GM19455 (cell line): Measurements from ENCODE around the gene PPP1R14B.

ENCODE experiments used
- ATAC-seq: cut with Tn5 transposase; IDR thresholded peaks from one replicate; pipeline ENCODE4 v1.9.1; 2021; ENCODE audit not compliant: unreplicated experiment

PPP1R14B gene

DNA sequence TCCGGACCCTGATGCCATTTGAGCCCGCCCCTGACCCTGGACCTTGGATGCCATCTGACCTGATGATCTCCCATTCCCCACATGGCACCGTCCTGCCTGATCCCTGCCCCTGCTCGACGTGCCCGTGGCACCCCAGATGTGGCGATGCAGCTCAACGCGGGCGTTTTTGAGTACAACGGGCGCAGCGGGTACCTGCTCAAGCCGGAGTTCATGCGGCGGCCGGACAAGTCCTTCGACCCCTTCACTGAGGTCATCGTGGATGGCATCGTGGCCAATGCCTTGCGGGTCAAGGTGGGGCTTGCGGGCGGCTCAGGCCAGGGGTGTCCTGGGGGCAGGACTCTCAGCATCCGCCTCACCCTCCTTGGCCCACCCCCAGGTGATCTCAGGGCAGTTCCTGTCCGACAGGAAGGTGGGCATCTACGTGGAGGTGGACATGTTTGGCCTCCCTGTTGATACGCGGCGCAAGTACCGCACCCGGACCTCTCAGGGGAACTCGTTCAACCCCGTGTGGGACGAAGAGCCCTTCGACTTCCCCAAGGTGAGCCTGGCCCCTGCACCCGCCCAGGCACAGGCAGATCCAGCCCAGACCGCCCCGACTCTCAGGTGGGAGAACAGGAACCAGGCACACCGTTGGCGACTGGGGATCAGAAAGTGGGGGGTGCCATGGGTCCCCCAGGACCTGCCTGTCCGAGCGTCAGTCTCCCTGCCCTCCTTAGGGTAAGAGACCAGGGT, 15.7 kb upstream of the PPP1R14B start:
- ATAC-seq, result no peak

- no peak for ATAC-seq
These were observed 14.9 kb upstream of the PPP1R14B start for GRCh38 chr11:64261556-64262080.

- ATAC-seq, result no peak
These were observed 13.5 kb upstream of the PPP1R14B start for GRCh38 chr11:64260147-64260708.

DNA sequence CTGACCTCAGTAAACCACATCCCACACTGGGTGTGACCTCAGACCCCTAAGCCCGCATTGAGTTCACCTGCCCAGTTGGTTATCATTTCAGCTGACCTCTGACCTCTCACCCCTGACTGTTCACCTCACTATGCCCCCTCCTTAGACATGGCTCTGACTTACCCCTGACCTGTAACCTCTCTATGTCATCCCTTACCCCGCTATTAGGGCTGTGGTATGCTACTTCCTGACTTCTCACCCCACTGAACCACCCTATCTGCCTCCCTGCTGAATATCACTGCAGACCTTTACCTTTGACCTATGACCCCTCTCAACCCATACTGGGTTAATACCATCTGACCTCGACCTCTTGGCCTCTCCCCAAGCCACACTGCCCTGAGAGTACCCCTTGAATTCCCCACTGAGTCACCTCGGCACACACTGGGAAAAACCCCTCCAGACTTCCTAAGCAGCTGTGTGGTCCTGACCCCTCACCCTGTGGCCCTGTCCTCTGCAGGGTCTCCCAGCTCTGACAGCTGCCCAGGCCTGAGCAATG, 12.9 kb upstream of the PPP1R14B start:
- ATAC-seq, result no peak

DNA sequence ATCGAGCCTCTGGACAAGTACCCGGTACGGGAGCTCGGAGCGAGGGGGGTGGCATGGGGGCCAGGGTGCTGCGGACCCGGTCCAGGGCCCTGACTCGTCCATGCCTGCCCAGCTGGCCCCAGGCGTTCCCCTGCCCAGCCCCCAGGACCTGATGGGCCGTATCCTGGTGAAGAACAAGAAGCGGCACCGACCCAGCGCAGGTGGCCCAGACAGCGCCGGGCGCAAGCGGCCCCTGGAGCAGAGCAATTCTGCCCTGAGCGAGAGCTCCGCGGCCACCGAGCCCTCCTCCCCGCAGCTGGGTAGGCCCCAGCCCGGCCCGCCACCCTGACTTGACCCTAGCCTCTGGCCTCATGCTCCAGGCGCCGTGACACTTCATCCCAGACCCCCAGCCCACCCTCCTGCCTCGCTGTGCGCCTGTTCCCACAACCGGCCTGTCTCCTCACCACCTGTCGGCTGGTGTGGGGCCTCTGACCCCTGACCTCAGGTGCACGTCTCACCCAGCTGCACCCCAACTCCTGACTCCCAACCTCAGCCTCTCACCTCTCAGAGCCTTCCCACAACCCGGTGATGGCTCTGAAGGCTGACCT, 12.3 kb upstream of the PPP1R14B start:
- no peak for ATAC-seq

- no peak for ATAC-seq
These were observed 11.6 kb upstream of the PPP1R14B start for GRCh38 chr11:64258356-64258755.

DNA sequence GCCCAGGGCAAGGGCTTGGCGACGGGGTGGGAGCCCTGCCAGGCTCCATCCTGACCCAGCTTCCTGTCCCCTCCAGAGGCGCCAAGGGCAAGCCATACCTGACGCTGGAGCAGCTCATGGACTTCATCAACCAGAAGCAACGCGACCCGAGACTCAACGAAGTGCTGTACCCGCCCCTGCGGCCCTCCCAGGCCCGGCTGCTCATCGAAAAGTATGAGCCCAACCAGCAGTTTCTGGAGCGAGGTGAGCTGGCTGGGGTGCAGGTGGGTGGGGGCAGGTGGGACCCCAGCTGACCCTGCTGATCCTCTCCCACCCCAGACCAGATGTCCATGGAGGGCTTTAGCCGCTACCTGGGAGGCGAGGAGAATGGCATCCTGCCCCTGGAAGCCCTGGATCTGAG, 9.6 kb upstream of the PPP1R14B start:
- ATAC-seq, result no peak

DNA sequence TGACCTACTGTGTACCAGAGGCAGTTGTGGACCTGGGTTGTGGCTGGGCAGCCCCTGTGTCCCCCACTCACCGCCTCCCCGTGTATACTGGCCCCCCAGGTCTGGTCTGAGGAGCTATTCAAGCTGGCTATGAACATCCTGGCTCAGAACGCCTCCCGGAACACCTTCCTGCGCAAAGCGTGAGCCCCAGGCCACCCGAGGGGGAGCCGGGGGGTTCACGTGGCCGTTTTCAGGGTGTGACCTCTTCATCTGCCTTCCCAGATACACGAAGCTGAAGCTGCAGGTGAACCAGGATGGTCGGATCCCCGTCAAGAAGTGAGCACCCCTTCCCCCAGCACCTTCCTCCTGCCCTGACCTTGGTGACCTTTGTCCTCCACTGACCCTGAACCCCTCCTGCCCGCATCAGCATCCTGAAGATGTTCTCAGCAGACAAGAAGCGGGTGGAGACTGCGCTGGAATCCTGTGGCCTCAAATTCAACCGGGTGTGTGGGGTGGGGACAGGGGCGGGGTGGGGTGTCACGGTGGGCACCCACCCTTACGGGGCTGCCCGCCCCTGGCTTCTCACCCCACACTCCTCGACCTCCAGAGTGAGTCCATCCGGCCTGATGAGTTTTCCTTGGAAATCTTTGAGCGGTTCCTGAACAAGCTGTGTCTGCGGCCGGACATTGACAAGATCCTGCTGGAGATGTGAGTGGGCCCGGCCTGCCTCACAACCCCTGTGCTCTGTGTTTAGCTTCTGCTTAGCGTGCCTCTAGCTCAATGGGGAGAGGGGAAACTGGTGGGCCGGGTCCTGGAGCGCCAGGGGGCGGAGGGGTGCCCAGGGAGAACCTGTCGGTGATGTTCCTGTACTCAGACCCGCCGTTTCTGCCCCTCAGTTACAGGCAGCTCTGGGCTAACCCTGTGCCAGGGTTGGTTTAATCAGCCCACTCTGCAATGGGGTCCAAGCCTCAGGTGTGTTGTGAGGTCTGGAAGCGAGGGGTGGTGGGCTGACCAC, 8.7 kb upstream of the PPP1R14B start:
- ATAC-seq, result no peak

- ATAC-seq, result no peak
These were observed 7.6 kb upstream of the PPP1R14B start for GRCh38 chr11:64254326-64254725.

DNA sequence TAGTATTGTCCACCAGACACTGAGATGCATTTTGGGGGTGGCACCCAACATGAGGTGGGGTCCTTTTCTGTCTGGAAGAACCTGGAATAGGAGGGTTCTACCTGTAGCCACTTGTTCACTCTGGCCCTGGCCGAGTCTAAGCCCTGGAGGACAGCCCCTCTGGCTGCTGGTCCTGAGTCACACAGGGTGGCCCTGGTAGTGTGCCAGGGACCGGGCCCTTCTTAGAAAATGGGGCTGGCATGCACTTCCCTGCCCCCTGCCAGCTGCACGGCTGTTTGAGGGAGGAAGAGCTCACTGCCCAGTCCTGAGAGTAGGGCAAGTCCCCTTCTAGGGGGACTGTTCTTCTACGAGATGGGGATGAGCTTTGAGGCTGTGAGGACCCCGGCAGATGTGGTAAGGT, 6.7 kb upstream of the PPP1R14B start:
- ATAC-seq, result no peak

DNA sequence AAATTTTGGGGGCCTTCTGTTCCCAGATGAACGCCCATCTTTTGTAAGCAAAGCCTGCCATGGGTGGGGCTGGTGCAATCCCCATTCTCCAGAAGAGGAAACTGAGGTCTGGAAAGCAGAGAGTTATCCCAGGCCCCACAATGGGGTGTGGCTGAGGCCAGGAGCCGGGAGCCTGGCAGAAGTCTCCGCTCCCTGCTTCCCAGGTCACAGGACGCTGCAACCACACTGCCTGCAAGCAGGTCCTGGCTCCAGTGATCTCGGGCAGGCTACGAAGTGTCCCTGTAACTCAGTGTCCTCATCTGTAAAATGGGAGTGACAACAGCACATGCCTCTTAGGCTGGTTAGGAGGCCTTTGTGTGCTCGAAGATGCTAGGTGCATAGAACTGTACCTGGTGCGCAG, 6.3 kb upstream of the PPP1R14B start:
- no peak for ATAC-seq

DNA sequence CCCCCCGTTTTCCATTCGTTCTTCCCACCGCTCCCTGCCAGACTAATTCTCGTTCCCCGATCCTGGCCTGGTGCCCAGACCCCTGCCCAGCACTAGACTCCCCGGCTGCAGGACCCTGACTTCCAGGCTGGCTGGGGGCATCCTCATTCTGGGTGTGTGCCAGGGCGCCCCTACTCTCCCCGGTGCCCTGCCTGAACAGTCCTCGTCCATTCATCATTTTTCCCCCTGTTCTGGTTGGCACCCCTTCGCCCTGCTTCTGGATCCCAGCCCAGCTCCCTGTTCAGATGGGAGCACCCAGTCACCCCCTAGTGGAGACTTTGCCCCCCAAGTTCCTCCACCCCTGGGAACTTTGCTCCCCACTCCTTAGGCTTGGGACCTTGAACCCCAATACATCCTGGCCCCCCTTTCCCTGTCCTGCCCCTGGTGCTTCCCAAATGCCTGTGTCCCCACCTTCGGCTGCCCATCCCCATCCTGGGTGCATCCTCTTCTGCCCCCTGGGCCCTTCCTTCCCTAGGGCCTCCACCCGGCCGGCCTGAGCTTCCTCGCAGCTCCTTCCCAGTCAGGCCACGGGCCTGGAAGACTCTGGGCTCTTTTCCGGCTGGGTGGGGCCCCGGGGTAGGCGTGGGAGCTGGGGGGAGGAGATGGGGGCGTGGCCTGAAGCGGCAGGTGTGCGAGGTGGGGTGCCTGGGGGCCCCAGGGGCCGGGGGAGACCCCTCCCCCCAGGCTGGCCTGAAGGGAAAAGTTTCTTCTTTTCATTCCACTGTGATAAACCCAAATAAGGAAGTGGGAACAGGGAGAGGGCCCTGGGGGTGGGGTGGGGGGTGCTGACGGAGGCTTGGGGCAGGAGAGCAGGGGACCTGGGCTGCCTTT, 5.5 kb upstream of the PPP1R14B start:
- ATAC-seq, result no peak

GRCh38 chr11:64251753-64252002, 4.9 kb upstream of the PPP1R14B start:
- no peak for ATAC-seq

DNA sequence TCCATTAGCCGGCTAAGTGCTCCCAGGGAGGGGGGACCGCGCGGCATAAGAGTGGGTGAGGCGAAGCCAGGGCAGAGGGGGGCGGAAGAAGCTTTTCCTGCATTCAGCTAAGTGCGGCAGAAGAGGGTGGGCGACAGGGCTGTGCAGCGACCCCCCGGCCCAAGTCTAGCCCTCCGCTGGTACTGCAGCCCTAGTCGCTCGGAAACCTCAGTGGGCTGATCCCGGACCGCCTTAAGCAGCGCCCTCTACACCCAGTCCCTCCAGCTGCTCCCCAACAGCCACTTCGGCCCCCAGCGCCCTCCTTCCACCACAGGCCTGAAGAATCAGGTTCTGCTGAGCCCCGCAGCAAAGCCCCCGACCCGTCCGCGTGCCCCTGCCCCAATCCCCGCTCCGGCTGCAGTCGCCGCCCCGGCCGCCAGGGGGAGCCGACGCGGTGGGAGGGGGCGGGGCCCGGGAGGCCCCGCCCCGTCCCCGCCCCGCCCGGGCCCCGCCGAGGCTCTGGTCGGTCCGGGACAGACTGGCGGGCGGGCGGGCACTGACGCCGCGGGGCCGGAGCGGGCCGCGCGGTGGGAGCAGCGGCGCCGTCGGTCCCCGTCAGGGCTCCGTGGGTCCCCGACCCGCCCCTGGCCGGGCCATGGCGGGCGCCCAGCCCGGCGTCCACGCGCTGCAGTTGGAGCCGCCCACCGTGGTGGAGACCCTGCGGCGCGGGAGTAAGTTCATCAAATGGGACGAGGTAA, 4.4 kb upstream of the PPP1R14B start, which contains the start of gene PLCB3:
Gene PLCB3, plus strand, starts transcription at position 515 of the 737 bp plus-strand sequence. Its CDS starts 120 bp downstream, at position 635.
- no peak for ATAC-seq

DNA sequence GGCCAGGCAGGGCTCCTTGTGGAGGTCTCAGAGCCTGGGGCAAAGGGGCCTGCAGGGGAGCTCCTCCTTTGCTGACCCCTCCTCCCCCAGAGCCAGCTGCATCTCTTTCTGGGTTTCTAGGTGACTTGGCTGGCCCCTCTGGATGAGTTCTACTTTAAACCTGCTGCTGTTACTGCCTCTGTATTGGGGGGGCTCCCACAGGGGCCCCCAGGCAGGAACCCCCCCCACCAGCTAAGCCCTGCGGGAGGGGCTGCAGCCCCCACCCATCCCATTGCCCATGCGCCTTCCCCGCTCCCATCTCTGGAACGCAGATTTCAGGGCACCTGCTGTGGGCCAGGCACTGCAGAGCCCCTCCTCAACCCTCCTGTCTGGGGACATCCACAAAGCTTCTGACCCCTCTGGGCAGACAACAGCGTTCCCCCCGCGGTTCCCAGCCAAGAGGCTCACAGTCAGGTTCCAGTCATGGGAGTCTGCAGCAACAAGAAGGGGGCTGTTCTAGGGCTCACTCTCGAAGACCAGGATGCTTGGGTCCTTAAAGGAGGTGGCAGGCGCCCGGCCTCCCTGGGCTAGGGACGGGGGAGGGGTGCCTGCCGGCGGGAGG, 3.8 kb upstream of the PPP1R14B start:
- ATAC-seq, result no peak

- ATAC-seq, result no peak
These were observed 3.0 kb upstream of the PPP1R14B start for GRCh38 chr11:64249563-64250414.

DNA sequence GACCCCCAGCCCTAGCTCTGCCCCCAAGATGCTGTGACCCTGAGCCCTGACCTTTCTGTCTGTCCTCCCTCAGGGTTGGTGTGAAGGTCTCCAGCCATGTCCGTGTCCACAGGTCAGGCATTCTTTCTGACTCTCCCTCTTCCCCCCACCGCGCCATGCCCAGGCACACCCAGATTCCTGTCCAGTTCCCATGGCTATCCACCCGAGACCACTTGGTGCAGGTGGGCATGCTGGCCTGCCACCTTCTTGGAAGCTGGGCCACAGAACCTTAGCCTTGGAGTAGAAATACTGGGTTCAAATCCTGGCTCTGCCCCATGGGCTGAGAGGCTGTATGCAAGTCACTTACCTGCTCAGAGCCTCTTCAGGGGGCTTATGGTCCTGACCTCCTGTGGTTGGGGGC, 2.3 kb upstream of the PPP1R14B start:
- ATAC-seq, result no peak

DNA sequence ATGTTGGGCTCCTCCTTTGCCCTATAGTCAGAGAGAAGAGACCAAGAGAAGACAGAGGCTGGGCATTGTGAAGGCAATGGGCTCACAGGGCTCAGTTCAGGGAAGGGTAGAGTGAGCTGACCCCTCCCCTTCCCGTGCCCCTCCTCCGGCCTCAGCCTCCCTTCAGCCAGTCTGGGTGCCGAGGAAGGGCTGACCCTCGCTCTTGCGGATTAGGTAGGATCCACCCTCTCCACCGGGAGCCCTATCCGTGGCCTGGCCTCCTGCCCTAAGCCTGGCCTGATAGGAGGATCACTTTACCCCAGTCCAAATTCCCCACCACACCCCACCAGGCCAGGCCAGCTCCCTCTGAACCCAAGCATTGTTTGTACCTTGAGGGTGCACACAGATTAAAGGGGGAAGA, 1.8 kb upstream of the PPP1R14B start:
- no peak for ATAC-seq
